Measurements from ENCODE around the gene SBF2.
A peak's percentile ranks its signal among the peaks of the same experiment; 100 is the strongest.

Gene SBF2

GRCh38 chr11:10293423-10294289 lies at the start of gene SBF2:
SBF2 (minus strand) TSS chr11:10294219; CDS start chr11:10294069, 150 bp downstream.
- DNase-seq, result peak; percentile 72 to 97 (median 80)
- intact Hi-C loops (cut with DNase I), result no loop called here

GRCh38 chr11:10338287-10338686 lies 44.3 kb upstream of the SBF2 start:
- no peak for DNase-seq

GRCh38 chr11:10333490-10333889 lies 39.5 kb upstream of the SBF2 start:
- DNase-seq, result no peak
- intact Hi-C loops (cut with DNase I), result no loop called here

More at GRCh38 chr11:10338287-10338686, 44.3 kb upstream of the SBF2 start:
- intact Hi-C loops (cut with DNase I), result no loop called here

- DNase-seq, result no peak
- intact Hi-C loops (cut with DNase I), result no loop called here
These were observed 37.7 kb upstream of the SBF2 start for GRCh38 chr11:10331548-10332289.

- intact Hi-C loops (cut with DNase I), result no loop called here
- no peak for DNase-seq
These were observed 35.9 kb upstream of the SBF2 start for GRCh38 chr11:10329935-10330334.

GRCh38 chr11:10329356-10329755 lies 35.3 kb upstream of the SBF2 start:
- intact Hi-C loops (cut with DNase I), result no loop called here
- DNase-seq, result no peak

GRCh38 chr11:10328314-10329098 lies 34.5 kb upstream of the SBF2 start:
- intact Hi-C loops (cut with DNase I), result no loop called here
- no peak for DNase-seq

GRCh38 chr11:10327254-10327653 lies 33.2 kb upstream of the SBF2 start:
- DNase-seq, result no peak
- intact Hi-C loops (cut with DNase I), result no loop called here

- intact Hi-C loops (cut with DNase I), result no loop called here
- peak in 1 of 10 donors; percentile 65 for DNase-seq
These were observed 32.3 kb upstream of the SBF2 start for GRCh38 chr11:10326012-10326964.

GRCh38 chr11:10325277-10326011 lies 31.4 kb upstream of the SBF2 start:
- no peak for DNase-seq
- intact Hi-C loops (cut with DNase I), result no loop called here

- DNase-seq, result no peak
- intact Hi-C loops (cut with DNase I), result loop anchor here (5.0 kb wide), 1 partner anchor 567 kb away; no protein-coding TSS in a partner anchor
These were observed 30.5 kb upstream of the SBF2 start for GRCh38 chr11:10324474-10324873.

- DNase-seq, result no peak
- intact Hi-C loops (cut with DNase I), result loop anchor here (5.0 kb wide), 1 partner anchor 566 kb away; no protein-coding TSS in a partner anchor
These were observed 29.8 kb upstream of the SBF2 start for GRCh38 chr11:10323793-10324170.

GRCh38 chr11:10322830-10323792 lies 29.1 kb upstream of the SBF2 start:
- intact Hi-C loops (cut with DNase I), result loop anchor here (5.0 kb wide), 1 partner anchor 566 kb away; no protein-coding TSS in a partner anchor
- no peak for DNase-seq

- DNase-seq, result no peak
These were observed 28.4 kb upstream of the SBF2 start for GRCh38 chr11:10322401-10322800.

GRCh38 chr11:10320736-10321465 lies 26.9 kb upstream of the SBF2 start:
- intact Hi-C loops (cut with DNase I), result loop anchor here (5.0 kb wide), 1 partner anchor 564 kb away; no protein-coding TSS in a partner anchor
- no peak for DNase-seq

More at GRCh38 chr11:10322401-10322800, 28.4 kb upstream of the SBF2 start:
- intact Hi-C loops (cut with DNase I), result loop anchor here (5.0 kb wide), 1 partner anchor 565 kb away; no protein-coding TSS in a partner anchor

- intact Hi-C loops (cut with DNase I), result loop anchor here (5.0 kb wide), 1 partner anchor 563 kb away; no protein-coding TSS in a partner anchor
These were observed 25.9 kb upstream of the SBF2 start for GRCh38 chr11:10319702-10320558.

More at GRCh38 chr11:10319702-10320558, 25.9 kb upstream of the SBF2 start:
- no peak for DNase-seq
